ENCODE data around the gene CYP2J2.

DNA sequence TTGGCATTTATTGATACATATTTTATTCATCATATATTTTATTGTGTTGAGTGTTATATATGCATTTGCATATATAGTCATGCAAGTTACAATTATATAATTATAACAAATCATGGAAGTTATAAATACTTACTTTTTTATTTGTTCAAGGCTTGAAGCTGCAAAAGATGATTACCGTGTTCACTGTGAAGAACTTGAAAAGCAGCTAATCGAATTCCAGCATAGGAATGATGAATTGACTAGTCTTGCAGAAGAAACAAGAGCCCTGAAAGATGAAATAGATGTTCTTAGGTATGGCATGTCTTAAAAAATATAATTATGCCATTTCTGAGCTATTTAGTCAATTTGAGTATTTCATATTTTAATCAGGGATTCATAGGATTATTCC, 79.7 kb downstream of the CYP2J2 start:
- TF ChIP-seq POLR2A (IDR thresholded peaks at IDR 0.05; ENCODE audit: low read length) (no peak), GATA1 (IDR thresholded peaks at IDR 0.05; ENCODE audit: low read depth, low read length) (no peak)

Measured in erythroblast (primary cell).